OCI-LY1 (cell line): ENCODE results near the gene AGBL1.

Experiments
- H2AFZ ChIP-seq: fragments of 200-600 bp; sonication (generic), shearing (Covaris generic); 2 replicates; pipeline ENCODE4 v1.6.0; 2014; ENCODE audit warnings: antibody characterized with exemption, mild to moderate bottlenecking, low read length
- H3F3A ChIP-seq: fragments of 200-600 bp; sonication (generic), shearing (Covaris generic); 2 replicates; pipeline ENCODE4 v1.6.0; 2014; ENCODE audit warnings: mild to moderate bottlenecking, antibody characterized with exemption, low read length, moderate library complexity; ENCODE audit not compliant: insufficient read depth
- H3K27ac ChIP-seq: fragments of 200-600 bp; sonication (generic); 2 replicates; pipeline ENCODE4 v1.5.1; 2014; ENCODE audit warnings: low read length, mixed run types, mild to moderate bottlenecking, low read depth; ENCODE audit not compliant: poor library complexity, severe bottlenecking
- H3K27me3 ChIP-seq: fragments of 200-600 bp; sonication (generic); 2 replicates; pipeline ENCODE4 v1.6.0; 2014; ENCODE audit warnings: antibody characterized with exemption, mild to moderate bottlenecking, low read length, moderate library complexity; ENCODE audit not compliant: insufficient read depth
- H3K36me3 ChIP-seq: fragments of 200-600 bp; sonication (generic); 2 replicates; pipeline ENCODE4 v1.6.1; 2014; ENCODE audit warnings: mild to moderate bottlenecking, antibody characterized with exemption, low read length, moderate library complexity, mixed read lengths; ENCODE audit not compliant: insufficient read depth
- H3K4me1 ChIP-seq: fragments of 200-600 bp; sonication (generic); 2 replicates; pipeline ENCODE4 v1.5.1; 2014; ENCODE audit warnings: mild to moderate bottlenecking, low read length, moderate library complexity; ENCODE audit not compliant: insufficient read depth, severe bottlenecking
- H3K4me2 ChIP-seq: fragments of 200-600 bp; sonication (generic), shearing (Covaris generic); 2 replicates; pipeline ENCODE4 v1.6.1; 2014; ENCODE audit warnings: low read length
- H3K4me3 ChIP-seq: fragments of 200-600 bp; sonication (generic); 2 replicates; pipeline ENCODE4 v1.5.1; 2014; ENCODE audit warnings: low read length, low read depth, mild to moderate bottlenecking, mixed read lengths; ENCODE audit not compliant: poor library complexity, severe bottlenecking
- H3K79me2 ChIP-seq: fragments of 200-600 bp; shearing (Covaris generic); 2 replicates; pipeline ENCODE4 v1.6.1; 2016; ENCODE audit warnings: mixed run types, low read length, mixed read lengths; ENCODE audit not compliant: insufficient read depth
- H3K9ac ChIP-seq: fragments of 200-600 bp; sonication (generic), shearing (Covaris generic); 2 replicates; pipeline ENCODE4 v1.6.1; 2014; ENCODE audit warnings: mild to moderate bottlenecking, low read length, mixed read lengths
- H3K9me2 ChIP-seq: fragments of 200-600 bp; sonication (generic), shearing (Covaris generic); 2 replicates; pipeline ENCODE4 v1.6.1; 2014; ENCODE audit warnings: low read depth, mild to moderate bottlenecking, low read length, mixed read lengths
- H3K9me3 ChIP-seq: fragments of 200-600 bp; shearing (Covaris generic); 2 replicates; pipeline ENCODE4 v1.6.1; 2014; ENCODE audit warnings: low read length, mixed read lengths
- H4K20me1 ChIP-seq: fragments of 200-600 bp; sonication (generic), shearing (Covaris generic); 2 replicates; pipeline ENCODE4 v1.6.0; 2016; ENCODE audit warnings: mild to moderate bottlenecking, low read length; ENCODE audit not compliant: insufficient read depth
- CTCF ChIP-seq: fragments of 200-600 bp; sonication (generic), shearing (Covaris generic); IDR thresholded peaks from 2 replicates; pipeline ENCODE4 v1.5.1; 2017; ENCODE audit warnings: mild to moderate bottlenecking, antibody characterized with exemption, low read length, moderate library complexity, mixed read lengths
- EZH2 ChIP-seq: fragments of 200-600 bp; sonication (generic), shearing (Covaris generic); IDR thresholded peaks from 2 replicates; pipeline ENCODE4 v1.8.0; 2017; ENCODE audit warnings: borderline replicate concordance, mixed run types, mild to moderate bottlenecking, antibody characterized with exemption, low read length, moderate library complexity, mixed read lengths

The AGBL1 gene

GRCh38 chr15:86229306-86229705 lies 149.6 kb downstream of the AGBL1 start:
- Histone ChIP-seq H3K27ac (no peak overlapping the region), H4K20me1 (no peaks in the 10 kb centered on the region), H3K4me2 (no peak overlapping the region), H3F3A (no peaks in the 10 kb centered on the region), H3K36me3 (no peaks in the 10 kb centered on the region), H3K9ac (no peak overlapping the region), H3K9me2 (no peaks in the 10 kb centered on the region), H3K4me3 (no peak overlapping the region), H2AFZ (no peak overlapping the region), H3K79me2 (no peaks in the 10 kb centered on the region), H3K27me3 (no peaks in the 10 kb centered on the region), H3K9me3 (no peaks in the 10 kb centered on the region), H3K4me1 (no peaks in the 10 kb centered on the region)
- no peak for TF ChIP-seq CTCF
- no peak for TF ChIP-seq EZH2

- Histone ChIP-seq H3F3A (no peaks in the 10 kb centered on the region), H2AFZ (no peak overlapping the region), H3K27me3 (no peaks in the 10 kb centered on the region), H3K27ac (no peak overlapping the region), H3K4me3 (no peak overlapping the region), H3K36me3 (no peaks in the 10 kb centered on the region), H3K79me2 (no peaks in the 10 kb centered on the region), H3K9me3 (no peaks in the 10 kb centered on the region), H3K4me2 (no peak overlapping the region), H3K9ac (no peak overlapping the region), H4K20me1 (no peaks in the 10 kb centered on the region), H3K9me2 (no peaks in the 10 kb centered on the region), H3K4me1 (no peaks in the 10 kb centered on the region)
- TF ChIP-seq EZH2 (no peak), CTCF (no peak)
Observed at GRCh38 chr15:86229936-86230335, 150.3 kb downstream of the AGBL1 start.

GRCh38 chr15:86231864-86232721 lies 152.4 kb downstream of the AGBL1 start:
- no peak overlapping the region for H3K4me3 ChIP-seq
- H3K4me1 ChIP-seq = no peaks in the 10 kb centered on the region
- no peak overlapping the region for H3K4me2 ChIP-seq
- no peaks in the 10 kb centered on the region for H3K36me3 ChIP-seq
- H3K27ac ChIP-seq = no peak overlapping the region
- TF ChIP-seq EZH2 = no peak
- peak; percentile 84 for TF ChIP-seq CTCF
- H3K27me3 ChIP-seq = no peaks in the 10 kb centered on the region
- H3K9me3 ChIP-seq = no peaks in the 10 kb centered on the region
- H3K9ac ChIP-seq = no peak overlapping the region
- no peaks in the 10 kb centered on the region for H3K79me2 ChIP-seq
- H4K20me1 ChIP-seq = no peaks in the 10 kb centered on the region
- no peak overlapping the region for H2AFZ ChIP-seq
- no peaks in the 10 kb centered on the region for H3K9me2 ChIP-seq
- H3F3A ChIP-seq = no peaks in the 10 kb centered on the region
